H1 (cell line): ENCODE measurements around the gene MAOA. TPM values are rescaled to one million over a fixed set of nuclear protein-coding genes. Genes with fewer than 3 reads are reported as not detected.

ENCODE experiments used
- CTCF ChIA-PET: fragments of 300-600 bp; sonication (Branson Sonifier 250); formaldehyde crosslinking; loops from one replicate; lab custom pipeline; 2021; ENCODE audit not compliant: partially characterized antibody; lab: Charles Lee
- POLR2A ChIA-PET: fragments of 300-600 bp; sonication (Branson Sonifier 250); formaldehyde crosslinking; loops from one replicate; lab custom pipeline; 2021; ENCODE audit warnings: inconsistent platforms; ENCODE audit not compliant: partially characterized antibody; lab: Charles Lee
- DNase-seq, 2 experiments: peaks; one replicate each; pipeline versions ENCODE4 v3.0.0 to v3.0.0-alpha.2; 2010 to 2022; ENCODE audit warnings: low spot score in 2 of 2, low read depth in 1 of 2, mixed read lengths in 1 of 2
- FAIRE-seq: peaks from 2 replicates; lab custom pipeline; 2011; peaks lifted over from hg19 to GRCh38; lab: Jason Lieb, UNC
- H2AFZ ChIP-seq: 2 replicates; pipeline ENCODE4 v1.8.1; 2012; ENCODE audit warnings: low read length, inconsistent platforms
- H2AK5ac ChIP-seq: 2 replicates; pipeline ENCODE4 v1.6.1; 2013; ENCODE audit warnings: low read depth, low read length
- H2BK120ac ChIP-seq: replicated peaks from 2 replicates; pipeline ENCODE3; 2013; ENCODE audit warnings: low read depth, low read length, inconsistent platforms
- H2BK12ac ChIP-seq: 2 replicates; pipeline ENCODE4 v1.6.1; 2013; ENCODE audit warnings: low read depth, low read length
- H2BK15ac ChIP-seq: 2 replicates; pipeline ENCODE4 v1.6.1; 2013; ENCODE audit warnings: low read length
- H2BK20ac ChIP-seq: 2 replicates; pipeline ENCODE4 v1.6.1; 2013; ENCODE audit warnings: low read length
- H2BK5ac ChIP-seq: 2 replicates; pipeline ENCODE4 v1.6.1; 2013; ENCODE audit warnings: low read depth, low read length
- H3K14ac ChIP-seq: 2 replicates; pipeline ENCODE4 v1.6.1; 2013; ENCODE audit warnings: inconsistent platforms; ENCODE audit not compliant: insufficient read length
- H3K18ac ChIP-seq: 2 replicates; pipeline ENCODE4 v1.6.1; 2013; ENCODE audit warnings: low read length; ENCODE audit errors: extremely low read depth
- H3K23ac ChIP-seq: 2 replicates; pipeline ENCODE4 v1.6.1; 2013; ENCODE audit warnings: inconsistent platforms; ENCODE audit not compliant: insufficient read length
- H3K23me2 ChIP-seq: 2 replicates; pipeline ENCODE4 v1.6.1; 2013; ENCODE audit warnings: low read depth, low read length
- H3K27ac ChIP-seq: 2 replicates; pipeline ENCODE4 v1.6.1; 2011; ENCODE audit warnings: low read depth, low read length, inconsistent platforms
- H3K27me3 ChIP-seq, 4 experiments: replicated peaks in 1 of 4; 1 replicate in 1 of 4; 2 replicates in 3 of 4; pipeline versions ENCODE4 v1.6.1 to v1.8.1; 2011 to 2013; ENCODE audit warnings: low read length in 3 of 4, mild to moderate bottlenecking in 3 of 4, inconsistent platforms in 2 of 4, mixed read lengths in 2 of 4, moderate library complexity in 1 of 4; ENCODE audit not compliant: control insufficient read depth in 3 of 4, insufficient read depth in 3 of 4; ENCODE audit errors: extremely low read depth in 1 of 4
- H3K36me3 ChIP-seq, 4 experiments: 2 replicates each; pipeline versions ENCODE4 v1.6.1 to v1.8.1; 2011 to 2013; ENCODE audit warnings: mild to moderate bottlenecking in 4 of 4, low read length in 3 of 4, moderate library complexity in 2 of 4, control low read depth in 1 of 4, inconsistent platforms in 1 of 4; ENCODE audit not compliant: insufficient read depth in 4 of 4, control insufficient read depth in 2 of 4
- H3K4ac ChIP-seq: replicated peaks from 2 replicates; pipeline ENCODE3; 2013; ENCODE audit warnings: low read length, low read depth, mixed read lengths, inconsistent platforms; ENCODE audit not compliant: insufficient read length
- H3K4me1 ChIP-seq, 4 experiments: replicated peaks in 1 of 4; 1 replicate in 1 of 4; 2 replicates in 3 of 4; pipeline versions ENCODE4 v1.6.1 to v1.8.1; 2011 to 2013; ENCODE audit warnings: low read length in 3 of 4, inconsistent platforms in 2 of 4, mixed read lengths in 1 of 4; ENCODE audit not compliant: insufficient read depth in 4 of 4, control insufficient read depth in 3 of 4
- H3K4me2 ChIP-seq, 2 experiments: 2 replicates each; pipeline versions ENCODE4 v1.6.1 to v1.8.1; 2011 to 2013; ENCODE audit warnings: low read depth in 2 of 2, low read length in 2 of 2, control low read depth in 1 of 2, inconsistent platforms in 1 of 2, mild to moderate bottlenecking in 1 of 2; ENCODE audit not compliant: insufficient read depth in 1 of 2
- H3K4me3 ChIP-seq, 4 experiments: fragments of 200-600, 300-600 bp in 1 of 4; sonication (generic), shearing (Covaris generic), sonication (Bioruptor Twin) in 1 of 4; 2 replicates each; pipeline versions ENCODE4 v1.5.1 to v1.8.1; 2011 to 2016; ENCODE audit warnings: low read length in 4 of 4, low read depth in 3 of 4, control low read depth in 2 of 4, inconsistent platforms in 2 of 4, mild to moderate bottlenecking in 2 of 4, mixed read lengths in 1 of 4, moderate library complexity in 1 of 4; ENCODE audit not compliant: insufficient read depth in 2 of 4; ENCODE audit errors: extremely low read depth in 1 of 4
- H3K56ac ChIP-seq: replicated peaks from 2 replicates; pipeline ENCODE3; 2013; ENCODE audit warnings: low read depth, mild to moderate bottlenecking, mixed read lengths, low read length, inconsistent platforms; ENCODE audit not compliant: insufficient read length
- H3K79me1 ChIP-seq: 2 replicates; pipeline ENCODE4 v1.6.1; 2013; ENCODE audit warnings: low read depth, low read length, control low read depth
- H3K79me2 ChIP-seq, 2 experiments: 2 replicates each; pipeline versions ENCODE4 v1.6.1 to v1.8.1; 2012 to 2013; ENCODE audit warnings: low read length in 2 of 2, mild to moderate bottlenecking in 2 of 2, inconsistent platforms in 1 of 2; ENCODE audit not compliant: insufficient read depth in 2 of 2, control insufficient read depth in 1 of 2
- H3K9ac ChIP-seq, 4 experiments: replicated peaks in 1 of 4; 1 replicate in 1 of 4; 2 replicates in 3 of 4; pipeline versions ENCODE4 v1.6.1 to v1.8.1; 2011 to 2013; ENCODE audit warnings: low read depth in 3 of 4, low read length in 3 of 4, control low read depth in 2 of 4, mild to moderate bottlenecking in 2 of 4, moderate library complexity in 2 of 4, inconsistent platforms in 1 of 4; ENCODE audit errors: extremely low read depth in 1 of 4
- H3K9me3 ChIP-seq, 2 experiments: 2 replicates each; pipeline versions ENCODE4 v1.6.1 to v1.8.1; 2012 to 2013; ENCODE audit warnings: mild to moderate bottlenecking in 2 of 2, moderate library complexity in 2 of 2, control low read depth in 1 of 2, inconsistent platforms in 1 of 2, low read depth in 1 of 2, low read length in 1 of 2, mixed read lengths in 1 of 2; ENCODE audit not compliant: insufficient read depth in 2 of 2
- H4K20me1 ChIP-seq, 2 experiments: replicated peaks in 1 of 2; 2 replicates each; pipeline versions ENCODE3 to v1.8.1; 2011 to 2013; ENCODE audit warnings: inconsistent platforms in 2 of 2, low read length in 2 of 2, mild to moderate bottlenecking in 1 of 2; ENCODE audit not compliant: insufficient read depth in 2 of 2, control insufficient read depth in 1 of 2
- H4K5ac ChIP-seq: 2 replicates; pipeline ENCODE4 v1.6.1; 2013; ENCODE audit warnings: low read length, low read depth, mixed read lengths, inconsistent platforms; ENCODE audit not compliant: insufficient read length
- H4K8ac ChIP-seq: 2 replicates; pipeline ENCODE4 v1.8.0; 2013; ENCODE audit warnings: mild to moderate bottlenecking, moderate library complexity, low read length, inconsistent platforms; ENCODE audit not compliant: insufficient read depth; ENCODE audit errors: extremely low read depth
- H4K91ac ChIP-seq: replicated peaks from 2 replicates; pipeline ENCODE3; 2013; ENCODE audit warnings: low read length, mixed read lengths, inconsistent platforms; ENCODE audit not compliant: insufficient read length
- CBX5 ChIP-seq: fragments of 300-800, 300-1000 bp; sonication (generic); IDR thresholded peaks from 2 replicates; pipeline ENCODE4 v1.7.1; 2016; ENCODE audit warnings: antibody characterized with exemption, low read length, low read depth
- CBX8 ChIP-seq: fragments of 300-800, 300-1000 bp; sonication (generic); IDR thresholded peaks from 2 replicates; pipeline ENCODE4 v1.7.1; 2016; ENCODE audit warnings: low read depth, low read length, borderline replicate concordance
- CEBPB ChIP-seq: IDR thresholded peaks from 2 replicates; pipeline ENCODE4 v1.6.1; 2012; ENCODE audit warnings: low read depth, low read length
- CTBP2 ChIP-seq: IDR thresholded peaks from 2 replicates; pipeline ENCODE4 v1.7.0; 2011; ENCODE audit warnings: borderline replicate concordance, mild to moderate bottlenecking, moderate library complexity, mixed read lengths, low read length; ENCODE audit not compliant: insufficient read depth, insufficient read length
- EGR1 ChIP-seq: IDR thresholded peaks from 2 replicates; pipeline ENCODE4 v1.6.1; 2011; ENCODE audit warnings: low read depth, low read length, borderline replicate concordance
- EZH2 ChIP-seq: fragments of 200-600 bp; sonication (generic); IDR thresholded peaks from 2 replicates; pipeline ENCODE4 v1.7.1; 2012; ENCODE audit warnings: low read depth, mild to moderate bottlenecking, moderate library complexity, low read length, inconsistent platforms; ENCODE audit not compliant: severe bottlenecking
- HDAC6 ChIP-seq: IDR thresholded peaks from one replicate; pipeline ENCODE4 v1.7.1; 2012; ENCODE audit warnings: low read depth, mild to moderate bottlenecking, inconsistent platforms, low read length, moderate library complexity
- NANOG ChIP-seq: IDR thresholded peaks from 2 replicates; pipeline ENCODE4 v1.6.1; 2011; ENCODE audit warnings: low read length, low read depth, mild to moderate bottlenecking, inconsistent platforms; ENCODE audit not compliant: insufficient read depth, poor library complexity, severe bottlenecking
- PHF8 ChIP-seq: fragments of 200-600 bp; sonication (generic); conservative IDR thresholded peaks from 2 replicates; pipeline ENCODE4 v1.7.1; 2012; ENCODE audit warnings: low read depth, mild to moderate bottlenecking, inconsistent platforms, low read length, moderate library complexity
- RBBP5 ChIP-seq: IDR thresholded peaks from 2 replicates; pipeline ENCODE4 v1.7.1; 2012; ENCODE audit warnings: low read depth, mild to moderate bottlenecking, inconsistent platforms, low read length, moderate library complexity, borderline replicate concordance
- SP1 ChIP-seq: IDR thresholded peaks from 2 replicates; pipeline ENCODE4 v1.6.1; 2011; ENCODE audit warnings: low read depth, low read length
- SRF ChIP-seq: IDR thresholded peaks from 2 replicates; pipeline ENCODE4 v1.6.1; 2011; ENCODE audit warnings: mild to moderate bottlenecking, low read depth, low read length, moderate library complexity
- polyA plus RNA-seq, 7 experiments: library from polyadenylated mRNA; depleted of rRNA in 3 of 7; stranded (reverse) in 5 of 7; unstranded in 2 of 7; fragments of >200 nt in 5 of 7; fragments of 200-250 nt in 2 of 7; gene quantifications; 1 replicate in 5 of 7; 2 replicates in 1 of 7; 4 replicates in 1 of 7; pipeline versions ENCODE4 v1.2.1 to v1.2.3, GENCODE V29; 2011 to 2013; ENCODE audit warnings: missing spikeins in 2 of 7, mixed read lengths in 2 of 7
- total RNA-seq: library from RNA; stranded (reverse); fragmentation: NEBNext Ultra II Directional; extraction: Animal tissue kit (Norgen Biotek cat#: 25700); gene quantifications from 2 replicates; pipeline ENCODE4 v1.2.1, GENCODE V29; 2021
- TF ChIP-seq, protein P1 (sequence below): IDR thresholded peaks from 2 replicates; pipeline ENCODE4 v1.6.1; 2012; ENCODE audit warnings: inconsistent platforms

MAOA gene
- total and polyA plus RNA-seq, 2 of the 8 experiments (the other 6 are each of a cell fraction or from before 2014, with no cell fraction given), result 2.6 to 8.2 TPM

DNA sequence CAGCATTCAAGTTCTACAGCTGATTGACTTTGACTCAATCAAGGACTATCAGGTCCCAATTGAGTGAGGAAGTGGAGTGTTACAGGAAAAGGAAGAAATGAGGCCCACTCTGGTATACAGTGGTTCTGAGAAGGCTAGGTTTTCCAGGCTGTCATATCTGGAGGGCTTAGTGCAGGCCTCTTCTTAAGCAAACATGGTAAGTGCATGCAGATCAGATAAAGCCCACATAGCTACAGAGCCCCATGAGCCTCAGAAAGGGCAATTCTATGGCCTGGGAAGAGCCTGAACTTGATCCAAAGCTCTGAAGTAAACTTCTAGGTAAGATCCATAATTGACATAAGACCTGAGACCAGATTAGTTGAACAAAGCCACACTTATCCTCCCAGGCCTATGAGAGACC, 29.0 kb upstream of the MAOA start:
- no peak overlapping the region for H3K14ac ChIP-seq
- no peaks in the 10 kb centered on the region; a peak in 1 of 7 replicates for H3K27me3 ChIP-seq
- TF ChIP-seq EGR1 (no peak), SP1 (no peak), NANOG (no peak), HDAC6 (no peak), PHF8 (no peak), SRF (no peak), CTBP2 (no peak), RBBP5 (no peak), CEBPB (no peak), CBX8 (no peak), EZH2 (no peak), CBX5 (no peak)
- TF ChIP-seq, protein P1, sequence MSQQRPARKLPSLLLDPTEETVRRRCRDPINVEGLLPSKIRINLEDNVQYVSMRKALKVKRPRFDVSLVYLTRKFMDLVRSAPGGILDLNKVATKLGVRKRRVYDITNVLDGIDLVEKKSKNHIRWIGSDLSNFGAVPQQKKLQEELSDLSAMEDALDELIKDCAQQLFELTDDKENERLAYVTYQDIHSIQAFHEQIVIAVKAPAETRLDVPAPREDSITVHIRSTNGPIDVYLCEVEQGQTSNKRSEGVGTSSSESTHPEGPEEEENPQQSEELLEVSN, result no peak
- H3K23ac ChIP-seq, result no peak overlapping the region
- H4K91ac ChIP-seq, result no peak overlapping the region
- H2BK120ac ChIP-seq, result no peak overlapping the region
- H3K23me2 ChIP-seq, result no peaks in the 10 kb centered on the region
- ChIA-PET CTCF (no interaction called here), POLR2A (no interaction called here)
- H3K9me3 ChIP-seq, result no peaks in the 10 kb centered on the region; a peak in 1 of 4 replicates
- H3K79me1 ChIP-seq, result no peaks in the 10 kb centered on the region
- no peaks in the 10 kb centered on the region for H3K79me2 ChIP-seq
- H4K8ac ChIP-seq, result no peak overlapping the region
- no peak overlapping the region for H3K56ac ChIP-seq
- no peaks in the 10 kb centered on the region for H3K36me3 ChIP-seq
- no peak overlapping the region for H3K4me3 ChIP-seq
- no peak overlapping the region for H3K27ac ChIP-seq
- H3K4me2 ChIP-seq, result no peak overlapping the region
- H3K9ac ChIP-seq, result no peak overlapping the region
- H2AK5ac ChIP-seq, result no peak overlapping the region
- FAIRE-seq (no peak), DNase-seq (no peak)
- H4K20me1 ChIP-seq, result no peaks in the 10 kb centered on the region
- no peak overlapping the region for H2BK5ac ChIP-seq
- H3K4me1 ChIP-seq, result no peaks in the 10 kb centered on the region
- no peak overlapping the region for H2BK20ac ChIP-seq
- no peak overlapping the region for H2AFZ ChIP-seq
- no peak overlapping the region for H4K5ac ChIP-seq
- H3K18ac ChIP-seq, result no peak overlapping the region
- no peak overlapping the region for H2BK15ac ChIP-seq
- no peak overlapping the region for H2BK12ac ChIP-seq
- no peak overlapping the region for H3K4ac ChIP-seq
